HTERT RPE-1 (cell line): Measurements from ENCODE around the gene MAB21L3.

Source experiments
- in situ Hi-C: fragments of 300-500 bp; cut with MboI; formaldehyde crosslinking; loops from 4 replicates; pipeline ENCODE4 v1.14.3; 2020; ENCODE audit warnings: low sequenced_read_pairs

Gene MAB21L3

DNA sequence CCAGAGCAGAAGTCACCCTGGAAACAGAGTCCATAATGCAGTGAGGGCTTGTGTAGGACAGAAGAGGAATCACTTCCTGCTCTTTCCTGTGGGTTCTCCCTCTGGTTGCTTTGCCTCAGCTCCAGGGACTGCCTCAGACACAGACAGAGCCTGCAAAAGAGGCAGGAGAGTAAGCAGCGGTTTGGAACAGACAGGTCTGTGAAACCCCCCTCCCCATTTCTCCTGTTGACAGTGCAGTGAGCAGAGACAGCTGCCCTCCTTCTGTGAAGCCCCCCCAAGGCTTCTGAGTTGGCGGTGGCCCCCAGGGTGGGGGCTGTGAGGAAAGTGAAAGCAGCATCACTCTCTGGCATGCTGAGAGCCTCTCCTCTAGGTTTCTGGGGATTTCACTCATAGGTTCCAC lies 53.0 kb downstream of the MAB21L3 start:
- in situ Hi-C loops, result no loop called here

DNA sequence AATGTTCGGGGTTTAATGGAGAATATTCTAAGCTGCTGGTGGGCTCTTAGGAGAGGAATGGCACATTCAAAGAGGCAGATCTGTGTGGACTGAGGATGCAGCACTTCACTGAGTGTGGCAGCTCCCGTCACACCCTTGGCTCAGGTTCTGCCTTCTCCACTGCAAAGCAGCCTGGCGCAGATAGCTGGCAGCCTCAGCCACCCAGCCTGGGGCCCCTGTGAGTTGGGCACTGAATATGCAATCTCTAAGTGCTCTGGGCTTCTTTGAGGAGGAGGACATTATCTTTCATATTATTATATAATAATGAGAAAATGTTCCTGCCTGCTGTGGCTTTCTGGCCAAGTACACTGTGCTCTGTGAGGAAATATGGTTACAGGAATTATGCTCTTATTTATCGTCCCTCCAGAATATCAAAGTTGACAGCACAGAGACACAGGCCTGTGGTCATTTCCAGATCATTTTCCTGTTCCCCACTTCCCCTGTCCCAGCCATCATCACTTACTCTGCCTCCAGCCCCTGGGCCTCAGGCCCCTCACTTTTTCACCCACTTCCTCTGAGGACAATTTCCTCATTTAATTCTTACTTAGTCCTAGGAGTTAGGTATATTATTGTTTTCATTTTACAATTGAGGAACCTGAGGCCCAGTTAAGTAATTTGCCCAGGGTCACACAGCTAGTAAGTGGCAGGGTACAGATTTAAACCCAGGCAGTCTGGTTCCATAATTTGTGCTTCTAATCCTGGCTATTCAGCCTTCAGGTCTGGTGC lies 53.6 kb downstream of the MAB21L3 start:
- in situ Hi-C loops, result no loop called here

DNA sequence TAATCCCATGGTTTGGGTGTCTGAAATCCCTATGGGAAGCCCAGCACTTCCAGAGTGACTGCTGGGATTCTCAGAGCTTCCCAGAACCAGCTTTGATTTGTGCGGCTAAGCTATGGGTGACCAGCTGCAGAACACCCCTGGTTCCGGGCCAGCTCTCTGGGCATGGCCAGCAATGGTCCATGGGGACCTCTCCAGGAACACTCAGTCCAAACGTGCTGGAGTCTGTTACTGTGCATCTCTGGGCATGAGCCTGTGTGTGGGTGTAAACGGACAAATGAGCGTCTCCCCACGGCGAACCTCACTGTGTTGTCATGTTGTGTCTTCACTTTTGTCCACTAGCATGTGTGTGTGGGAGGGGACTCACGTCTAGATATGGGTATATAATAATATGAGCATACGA lies 54.4 kb downstream of the MAB21L3 start:
- in situ Hi-C loops, result no loop called here

DNA sequence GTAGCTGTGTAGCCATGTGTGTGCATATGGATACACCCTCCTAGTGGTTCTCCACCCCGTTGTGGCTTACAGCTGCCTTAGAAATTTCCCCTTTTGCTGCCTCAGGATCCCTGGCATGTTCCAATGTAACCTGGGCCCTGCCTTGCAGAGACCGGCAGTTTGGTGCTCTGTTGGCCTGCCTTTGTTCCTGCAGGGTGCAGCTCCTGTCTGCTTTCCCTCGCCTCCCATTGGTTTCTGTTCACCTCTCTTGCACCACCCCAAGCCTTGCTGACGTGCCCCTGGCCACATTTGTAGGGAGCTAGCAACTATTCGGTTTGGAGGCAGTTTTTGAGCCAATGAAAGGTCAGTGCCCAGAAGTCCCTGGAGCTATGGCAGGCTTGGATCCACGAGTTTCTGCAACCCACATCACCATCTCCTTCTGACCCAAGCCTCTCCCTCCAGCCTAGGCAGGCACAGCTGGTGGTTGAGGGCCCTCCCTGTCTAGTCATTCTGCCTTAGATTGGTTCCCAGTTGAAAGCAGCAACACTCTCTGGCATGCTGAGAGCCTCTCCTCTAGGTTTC lies 54.9 kb downstream of the MAB21L3 start:
- in situ Hi-C loops, result no loop called here

DNA sequence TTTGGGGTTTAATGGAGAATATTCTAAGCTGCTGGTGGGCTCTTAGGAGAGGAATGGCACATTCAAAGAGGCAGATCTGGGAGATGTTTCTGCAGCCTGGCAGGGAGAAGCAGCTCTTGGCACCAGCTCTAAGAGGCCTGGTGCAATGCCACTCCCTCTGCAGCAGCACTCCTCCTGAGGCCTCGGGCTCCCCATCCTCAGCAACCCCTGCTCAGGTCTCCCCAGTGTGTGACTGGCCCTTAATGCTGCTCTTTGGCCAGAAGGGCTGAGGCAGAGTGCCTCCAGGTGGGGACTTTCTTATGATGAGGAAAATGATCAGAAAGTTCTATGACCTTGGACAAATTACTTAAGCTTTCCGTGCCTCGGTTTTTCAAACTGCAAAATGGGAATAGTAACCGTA lies 55.5 kb downstream of the MAB21L3 start:
- in situ Hi-C loops, result no loop called here

DNA sequence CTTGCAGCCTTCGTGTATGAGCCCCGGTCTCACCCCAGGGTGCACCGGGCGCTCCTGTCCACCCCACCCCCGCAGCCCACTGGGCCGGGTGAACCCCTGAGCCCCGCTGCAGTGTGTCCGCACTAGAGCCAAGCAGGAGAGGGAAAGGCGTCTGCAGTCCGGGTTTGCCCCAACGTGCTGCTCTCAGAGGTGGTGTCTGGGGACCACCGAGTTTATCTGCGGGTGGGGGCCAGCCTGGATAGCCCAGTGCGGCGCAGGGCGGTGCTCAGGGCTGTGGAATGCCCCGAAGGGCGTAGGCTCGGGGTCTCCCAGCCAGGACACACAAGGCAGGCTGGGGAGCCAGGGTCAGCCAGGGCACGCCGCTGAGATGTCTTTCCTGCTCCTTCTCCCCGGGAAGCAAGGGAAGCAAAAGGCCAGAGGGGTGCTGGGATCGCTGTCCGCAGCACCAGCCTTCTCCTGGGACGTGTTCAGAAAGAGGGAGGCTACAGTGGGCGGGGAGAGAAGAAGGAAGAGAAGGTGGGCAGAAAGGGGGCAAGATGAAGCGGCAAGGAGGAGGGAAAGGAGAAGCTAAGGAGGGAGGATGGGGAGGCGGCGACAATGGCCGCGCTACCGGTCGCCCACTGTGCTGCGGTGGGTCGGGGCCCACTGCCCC lies 56.6 kb downstream of the MAB21L3 start:
- in situ Hi-C loops, result no loop called here

DNA sequence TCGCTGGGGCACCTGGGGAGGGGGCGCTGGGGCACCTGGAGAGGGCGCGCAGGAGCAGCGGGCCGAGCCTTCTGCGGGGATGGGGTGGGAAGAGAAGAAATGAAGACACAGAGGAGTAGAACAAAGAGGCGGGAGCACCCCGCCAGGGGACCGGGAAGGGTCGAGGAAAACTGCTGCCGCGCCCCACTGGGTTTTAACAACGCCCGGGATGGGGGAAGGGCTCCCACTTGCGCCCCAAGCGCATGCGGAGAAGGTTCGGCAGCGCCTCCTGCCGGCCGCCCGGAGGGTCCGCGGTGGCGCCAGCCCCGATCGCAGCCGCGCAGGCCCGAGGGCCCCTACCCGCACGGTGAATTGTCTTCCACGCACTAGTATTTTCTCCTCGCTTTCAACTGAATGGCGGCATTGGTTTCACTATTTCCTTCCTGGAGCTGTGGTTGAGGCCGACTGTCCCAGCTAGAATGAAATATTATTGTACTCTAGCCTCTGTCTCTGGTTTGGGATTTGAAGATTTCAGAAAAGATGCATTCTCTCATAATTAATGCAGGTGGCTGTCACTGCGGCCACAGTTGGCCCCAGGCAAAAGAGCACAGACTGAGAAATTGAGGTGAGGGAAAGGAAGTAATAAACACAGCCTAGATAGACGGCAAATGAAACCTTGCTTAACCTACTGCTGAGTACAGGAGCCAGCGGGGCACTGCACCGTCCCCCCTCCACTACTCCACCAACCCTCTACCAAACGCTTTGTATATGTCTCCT lies 57.3 kb downstream of the MAB21L3 start:
- in situ Hi-C loops, result no loop called here

DNA sequence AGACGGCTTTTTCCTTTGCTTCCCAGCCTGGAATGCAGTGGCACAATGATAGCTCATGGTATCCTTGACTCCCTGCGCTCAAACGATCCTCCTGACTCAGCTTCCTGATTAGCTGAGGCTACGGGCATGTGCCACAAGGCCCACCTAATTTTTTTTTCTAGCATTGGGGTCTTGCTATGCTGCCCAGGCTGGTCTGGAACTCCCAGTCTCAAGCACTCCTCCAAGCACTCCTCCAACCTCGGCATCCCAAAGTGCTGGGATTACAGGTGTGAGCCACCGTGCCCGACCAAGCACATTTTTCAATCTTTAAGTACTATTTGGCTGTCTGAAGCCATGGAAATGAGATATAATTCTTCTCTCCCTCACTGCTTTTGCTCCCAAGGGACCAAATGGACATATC lies 58.7 kb downstream of the MAB21L3 start:
- in situ Hi-C loops, result no loop called here

DNA sequence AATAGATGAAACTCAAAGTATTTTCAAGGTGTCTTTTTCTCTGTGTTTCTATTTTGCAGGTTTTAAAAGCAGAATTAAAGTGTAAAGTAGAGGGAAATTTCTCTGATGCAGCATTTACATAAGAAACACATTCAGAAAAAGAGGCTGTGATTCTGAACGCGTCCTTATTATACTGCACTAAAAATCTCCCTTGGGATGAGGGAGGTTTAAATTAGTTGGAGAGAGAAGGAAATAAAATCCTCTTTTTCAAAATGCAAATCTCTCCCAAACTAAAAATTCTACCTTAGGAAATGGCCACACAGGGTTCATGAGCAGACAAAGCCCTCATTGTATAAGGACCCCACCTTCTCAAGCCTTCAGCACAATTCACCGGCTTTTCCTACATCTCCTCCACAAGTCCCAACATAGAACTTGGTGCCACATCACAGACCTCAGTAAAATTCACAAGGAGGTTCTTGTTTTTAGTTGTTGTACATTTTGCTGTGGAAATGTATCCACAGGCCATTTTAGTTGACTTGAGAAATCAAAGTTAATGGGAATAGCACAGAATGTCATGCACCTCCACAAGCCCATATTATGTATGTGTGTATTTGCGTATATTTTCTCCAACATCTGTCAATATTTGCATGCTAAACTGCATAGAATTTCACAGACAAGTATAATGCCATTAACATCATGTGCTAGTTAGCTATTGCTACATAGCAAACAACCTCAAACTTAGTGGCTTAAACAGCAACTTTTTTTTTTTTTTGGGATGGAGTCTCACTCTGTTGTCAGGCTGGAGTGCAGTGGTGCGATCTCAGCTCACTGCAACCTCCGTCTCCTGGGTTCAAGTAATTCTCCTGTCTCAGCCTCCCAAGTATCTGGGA lies 59.8 kb downstream of the MAB21L3 start:
- in situ Hi-C loops, result no loop called here

DNA sequence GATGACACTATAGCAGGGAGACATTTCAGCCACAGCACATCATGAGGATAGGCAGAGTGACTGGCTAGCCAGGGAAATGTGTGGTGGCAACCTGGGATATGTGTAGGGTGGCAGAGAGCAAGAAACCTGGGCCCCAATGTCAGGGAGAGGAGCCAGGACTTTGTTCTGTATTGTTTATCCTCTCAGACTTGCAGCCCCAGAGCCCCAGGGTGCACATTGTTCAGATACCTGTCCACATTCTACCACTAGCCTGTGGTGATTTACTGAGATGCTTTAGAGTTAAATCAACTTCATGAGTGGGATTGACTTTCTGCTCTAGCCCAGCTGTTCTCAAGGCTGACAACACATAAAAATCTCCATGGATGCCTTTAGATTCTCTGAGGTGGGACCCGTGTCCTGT lies 61.5 kb downstream of the MAB21L3 start:
- in situ Hi-C loops, result no loop called here

DNA sequence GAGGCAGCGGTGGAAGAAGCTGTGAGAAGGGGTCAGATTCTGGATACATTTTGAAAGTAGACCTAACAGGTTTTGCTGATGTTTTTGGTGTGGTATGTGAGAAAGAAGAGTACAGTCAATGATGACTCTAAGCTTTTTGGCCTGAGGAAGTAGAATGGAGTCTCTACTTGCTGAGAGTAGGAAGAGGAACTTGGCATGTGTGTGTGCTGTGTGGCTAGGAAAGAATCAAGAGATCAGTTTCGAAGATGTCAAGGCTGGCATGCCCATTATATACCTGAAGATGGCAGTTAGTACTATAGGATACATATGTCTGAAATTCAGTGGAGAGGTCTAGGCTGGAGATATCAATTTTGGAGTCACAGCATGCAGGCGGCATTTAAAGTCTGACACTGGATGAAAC lies 64.4 kb downstream of the MAB21L3 start:
- in situ Hi-C loops, result no loop called here

DNA sequence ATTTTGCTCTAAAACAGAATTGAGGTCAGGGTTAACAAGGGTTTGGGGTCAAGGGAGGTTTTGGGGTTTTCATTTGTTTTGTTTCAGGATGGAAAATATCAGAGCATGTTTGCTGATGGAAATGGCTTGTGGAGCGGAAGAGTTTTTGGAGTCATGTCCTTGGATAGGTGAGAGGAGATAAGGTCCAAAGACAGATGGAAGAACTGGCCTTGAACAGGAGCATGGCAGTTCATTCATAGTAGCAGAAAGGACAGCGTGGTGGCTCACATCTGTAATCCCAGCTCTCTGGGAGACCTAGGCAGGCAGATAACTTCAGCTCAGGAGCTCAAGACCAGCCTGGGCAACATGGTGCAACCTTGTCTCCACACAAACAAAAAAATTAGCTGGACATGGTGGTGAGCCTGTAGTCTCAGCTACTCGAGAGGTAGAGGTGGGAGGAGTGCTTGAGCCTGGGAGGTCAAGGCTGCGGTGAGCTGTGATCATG lies 65.1 kb downstream of the MAB21L3 start:
- in situ Hi-C loops, result no loop called here

DNA sequence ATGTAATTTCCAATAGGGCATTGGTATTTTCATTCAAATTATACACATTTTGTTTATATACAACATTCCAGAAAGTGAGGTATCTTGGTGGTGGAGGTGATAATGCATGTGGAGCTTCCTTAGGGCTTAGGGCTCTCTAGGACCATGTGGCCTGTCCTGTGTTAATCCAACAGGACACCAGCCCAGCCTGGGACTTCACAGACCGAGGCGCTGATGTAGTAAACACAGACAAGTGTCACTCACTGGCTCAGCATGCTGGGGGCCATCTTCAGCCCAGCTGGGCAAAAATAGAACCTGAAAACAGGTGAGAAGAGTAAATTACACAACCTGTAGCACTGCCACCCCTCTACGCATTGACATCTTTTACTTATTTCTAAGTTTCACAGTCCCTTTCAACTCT lies 66.7 kb downstream of the MAB21L3 start:
- in situ Hi-C loops, result no loop called here

DNA sequence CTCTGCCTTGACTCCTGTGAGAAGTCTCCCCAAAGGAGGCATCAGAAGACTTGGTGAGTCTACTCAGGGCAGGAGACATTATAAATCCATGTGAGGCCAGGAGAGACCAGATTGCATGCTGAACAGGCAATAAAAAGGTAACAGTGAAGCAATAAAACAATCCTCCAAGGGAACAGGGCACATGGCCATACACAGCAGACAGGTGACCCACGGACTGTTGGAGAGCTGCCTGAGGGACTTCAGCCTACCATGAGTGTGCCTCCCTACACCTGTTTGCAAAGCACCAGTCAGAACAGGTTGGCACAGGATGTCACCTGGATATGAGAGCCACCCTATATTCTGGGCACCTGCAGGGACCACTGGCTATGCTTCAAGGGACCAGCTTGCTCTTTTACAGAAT lies 67.6 kb downstream of the MAB21L3 start:
- in situ Hi-C loops, result no loop called here

DNA sequence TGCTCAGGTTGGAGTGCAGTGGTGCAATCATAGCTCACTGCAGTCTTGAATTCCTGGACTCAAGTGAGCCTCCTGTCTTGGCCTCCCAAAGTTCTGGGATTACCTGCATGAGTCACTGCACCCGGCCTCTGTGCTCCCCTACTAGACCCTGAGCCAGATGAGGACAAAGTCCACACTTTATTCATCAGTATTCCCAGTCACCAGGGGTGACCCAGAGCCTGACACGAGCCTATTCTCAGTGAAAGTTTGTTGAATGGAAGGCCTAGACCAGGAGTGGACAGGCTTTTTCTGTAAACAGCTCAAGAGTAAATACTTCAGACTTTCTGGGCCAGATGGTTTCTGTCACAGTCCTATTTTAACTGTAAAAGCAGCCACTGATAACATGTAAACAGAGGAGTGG lies 68.2 kb downstream of the MAB21L3 start:
- in situ Hi-C loops, result no loop called here

DNA sequence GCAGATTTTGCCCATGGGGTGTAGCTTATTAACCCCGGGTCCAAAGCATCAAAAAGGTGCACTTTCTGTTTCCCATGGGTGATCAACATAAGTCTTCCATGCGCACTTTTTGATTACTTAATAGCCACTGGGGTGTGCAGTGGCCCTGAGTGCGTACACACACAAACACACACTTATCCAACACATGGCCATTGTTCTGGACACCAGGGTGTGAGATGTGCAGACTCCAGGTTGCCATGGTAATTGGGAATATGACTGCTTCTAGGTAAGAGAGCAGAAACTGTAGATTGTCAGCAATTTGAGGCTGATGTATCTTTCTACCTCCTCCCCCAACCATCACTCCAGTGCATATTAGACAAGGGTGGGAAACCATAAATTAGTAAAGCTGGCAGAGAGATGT lies 68.8 kb downstream of the MAB21L3 start:
- in situ Hi-C loops, result no loop called here

DNA sequence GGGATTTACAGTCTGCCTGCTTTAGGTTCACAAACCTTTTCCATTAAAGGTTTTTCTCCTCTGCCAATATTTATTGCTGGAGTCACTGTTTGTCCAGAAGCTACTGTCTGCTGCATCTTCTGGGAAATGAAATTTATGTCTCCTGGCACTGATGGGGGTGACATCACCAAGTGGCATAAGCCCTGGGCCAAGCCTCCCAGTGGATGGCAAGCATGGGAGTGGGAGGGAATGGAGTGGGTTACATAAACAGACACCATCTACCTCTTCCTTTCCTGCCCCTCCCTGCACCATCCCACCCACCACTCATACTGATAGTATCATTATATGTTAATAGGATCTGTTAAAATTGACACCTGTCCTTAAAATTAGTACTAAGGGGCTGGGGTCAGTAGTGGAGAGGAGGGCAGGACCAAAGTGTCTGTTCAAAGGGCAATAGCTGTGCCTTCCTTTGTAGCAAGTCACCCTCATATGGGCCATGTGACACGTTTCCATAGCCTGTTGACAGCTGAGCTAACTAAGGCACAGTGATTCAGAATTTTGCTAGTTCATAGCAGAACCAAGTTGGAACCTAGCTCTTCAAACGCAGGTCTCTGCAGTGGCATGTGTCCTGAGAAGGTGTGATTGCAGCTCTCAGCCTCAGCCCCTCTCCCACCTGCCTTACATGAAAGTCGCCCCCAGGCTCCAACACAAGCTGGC lies 71.0 kb downstream of the MAB21L3 start:
- in situ Hi-C loops, result no loop called here
